GM18511 (cell line): Measurements from ENCODE around the gene NIFK.
"Not testable (repeated sequence)": the region's sequence is repeated elsewhere in the genome, so short reads cannot be mapped to it uniquely, and the experiment has no call there.

Source experiments
- ATAC-seq: cut with Tn5 transposase; IDR thresholded peaks from one replicate; pipeline ENCODE4 v1.9.1; 2021; ENCODE audit warnings: mild to moderate bottlenecking, moderate library complexity; ENCODE audit not compliant: unreplicated experiment

Gene NIFK

GRCh38 chr2:121697108-121697631 is 39.5 kb downstream of the NIFK start:
- ATAC-seq: no peak

DNA sequence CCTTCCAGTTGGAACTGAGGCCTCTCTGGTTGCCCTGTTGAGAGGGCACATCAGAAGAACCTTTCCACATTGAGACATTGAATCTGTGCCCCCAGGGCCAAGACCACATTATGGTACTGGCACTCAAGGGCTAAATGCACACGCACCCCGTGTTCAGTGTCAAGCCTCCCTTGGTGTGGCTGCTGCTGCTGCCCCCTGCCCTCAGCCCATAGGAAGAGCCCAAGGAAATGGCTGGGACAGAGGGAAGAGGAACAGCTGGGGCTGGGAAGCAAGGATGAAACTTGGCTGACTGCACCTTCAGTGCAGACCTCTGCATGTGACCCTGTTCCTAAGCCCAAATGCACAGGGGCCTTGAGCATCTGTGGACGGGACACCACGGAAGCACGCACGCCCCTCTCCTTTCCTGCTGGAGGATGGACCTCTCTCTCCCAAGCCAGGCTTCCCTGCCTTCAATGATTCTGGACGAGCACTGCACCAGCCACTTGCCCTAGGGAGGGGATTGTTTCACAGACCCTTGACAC is 40.2 kb downstream of the NIFK start:
- no peak for ATAC-seq

- no peak for ATAC-seq
Observed at GRCh38 chr2:121695171-121695451, 41.6 kb downstream of the NIFK start.

DNA sequence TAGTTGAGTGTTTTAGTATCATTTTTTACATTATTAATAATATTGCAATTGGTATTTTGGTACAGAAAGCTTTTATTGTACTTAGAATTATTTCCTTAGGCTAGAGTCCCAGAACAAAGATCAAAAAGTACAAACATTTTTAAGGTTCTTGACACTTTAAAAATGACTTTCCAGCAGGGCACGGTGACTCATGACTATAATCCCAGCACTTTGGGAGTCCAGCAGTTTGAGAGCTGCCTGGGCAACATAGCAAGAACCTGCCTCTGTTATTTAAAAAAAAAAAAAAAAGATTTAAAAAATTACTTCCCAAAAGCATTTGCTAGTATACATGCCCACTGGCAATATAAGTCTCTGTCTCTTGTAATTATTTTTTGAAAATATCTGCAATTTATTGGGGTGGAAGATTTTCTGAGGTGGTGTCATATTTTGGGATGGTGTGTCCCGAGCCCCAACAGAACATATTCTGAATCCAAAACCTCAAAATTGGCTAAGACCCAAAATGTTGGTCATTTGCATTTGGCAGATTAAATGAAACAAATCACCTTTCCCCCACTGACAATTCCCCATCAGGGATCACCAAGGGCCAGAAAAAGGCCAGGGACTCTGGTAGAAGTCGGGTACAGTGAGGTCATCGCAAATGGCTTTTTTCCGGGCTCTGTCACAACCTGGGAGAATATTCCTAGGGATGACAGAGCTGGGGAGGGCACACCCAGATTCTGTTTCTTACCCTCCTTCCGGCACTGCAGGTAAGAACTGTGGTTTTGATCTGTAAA is 42.1 kb downstream of the NIFK start:
- no peak for ATAC-seq

GRCh38 chr2:121690572-121690971 is 46.1 kb downstream of the NIFK start:
- ATAC-seq: not testable (repeated sequence)

GRCh38 chr2:121690095-121690494 is 46.6 kb downstream of the NIFK start:
- ATAC-seq: no peak

DNA sequence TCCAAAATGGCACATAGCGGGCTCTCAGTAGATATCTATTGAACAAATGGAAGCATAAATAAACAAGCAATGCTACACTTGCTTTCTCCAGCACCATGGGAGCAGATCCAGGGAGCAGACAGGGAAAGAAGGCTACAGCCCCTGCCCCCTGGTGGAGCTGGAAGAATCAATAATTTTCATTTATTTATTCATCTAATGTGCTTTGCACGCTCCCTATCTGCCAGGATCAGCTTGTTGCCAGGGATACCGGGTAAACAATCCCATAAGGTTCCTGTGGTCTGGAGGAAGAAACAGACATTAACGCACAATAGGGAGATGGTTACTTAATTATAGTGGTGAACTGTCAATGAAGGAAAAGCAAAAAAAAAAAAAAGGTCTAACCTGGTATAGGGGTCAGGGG is 47.3 kb downstream of the NIFK start:
- ATAC-seq: no peak

DNA sequence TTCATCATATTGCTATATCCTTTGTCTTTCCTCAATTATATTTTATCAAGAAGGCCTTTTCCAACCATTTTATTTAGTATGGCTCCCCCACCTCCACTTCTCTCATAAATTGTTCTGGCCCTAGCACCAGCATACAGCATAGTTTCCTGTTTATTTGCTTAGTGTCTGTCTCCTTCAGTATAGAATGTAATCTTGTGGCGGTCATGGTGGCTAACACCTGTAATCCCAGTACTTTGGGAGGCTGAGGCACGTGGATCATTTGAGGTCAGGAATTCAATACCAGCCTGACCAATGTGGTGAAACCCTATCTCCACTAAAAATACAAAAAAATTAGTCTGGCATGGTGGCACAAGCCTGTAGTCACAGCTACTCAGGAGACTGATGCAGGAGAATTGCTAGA is 47.9 kb downstream of the NIFK start:
- ATAC-seq: no peak

DNA sequence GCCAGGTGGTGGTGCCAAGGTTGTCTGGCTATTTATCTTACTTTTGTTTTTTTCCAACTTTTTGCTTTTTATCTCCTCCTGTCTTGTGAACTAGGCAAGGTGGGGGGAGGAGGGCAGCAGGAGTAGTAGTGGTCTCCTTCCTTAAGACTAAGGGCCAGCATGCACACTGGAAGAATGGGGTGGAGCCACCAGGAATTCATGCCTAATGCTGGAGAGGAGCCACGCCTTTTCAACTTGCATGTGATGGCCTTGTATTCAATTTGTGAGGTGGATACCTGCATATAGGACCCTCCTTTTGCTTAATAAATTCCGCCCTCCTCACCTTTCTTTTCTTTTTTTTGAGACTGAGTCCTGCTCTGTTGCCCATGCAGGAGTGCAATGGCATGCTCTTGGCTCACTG is 49.8 kb downstream of the NIFK start:
- no peak for ATAC-seq

DNA sequence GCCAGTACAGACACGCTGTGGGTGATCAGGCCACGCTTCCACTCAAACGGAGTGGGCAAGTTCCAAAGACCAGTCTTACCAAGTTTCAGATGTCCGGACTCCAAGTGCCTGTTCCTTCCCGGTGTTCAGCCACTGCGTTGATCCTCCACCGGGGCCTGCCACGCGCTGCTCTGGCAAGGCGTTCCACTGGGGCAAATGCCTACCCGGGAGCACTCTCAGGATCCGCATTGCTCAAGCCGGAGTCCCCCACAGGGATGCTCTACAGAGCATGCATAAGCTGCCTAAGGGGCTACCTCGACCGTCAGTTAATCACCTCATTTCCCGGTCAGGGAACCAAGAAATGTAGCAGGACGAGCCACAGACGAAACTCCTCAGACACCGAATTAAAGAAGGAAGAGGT is 50.5 kb downstream of the NIFK start:
- ATAC-seq: no peak

DNA sequence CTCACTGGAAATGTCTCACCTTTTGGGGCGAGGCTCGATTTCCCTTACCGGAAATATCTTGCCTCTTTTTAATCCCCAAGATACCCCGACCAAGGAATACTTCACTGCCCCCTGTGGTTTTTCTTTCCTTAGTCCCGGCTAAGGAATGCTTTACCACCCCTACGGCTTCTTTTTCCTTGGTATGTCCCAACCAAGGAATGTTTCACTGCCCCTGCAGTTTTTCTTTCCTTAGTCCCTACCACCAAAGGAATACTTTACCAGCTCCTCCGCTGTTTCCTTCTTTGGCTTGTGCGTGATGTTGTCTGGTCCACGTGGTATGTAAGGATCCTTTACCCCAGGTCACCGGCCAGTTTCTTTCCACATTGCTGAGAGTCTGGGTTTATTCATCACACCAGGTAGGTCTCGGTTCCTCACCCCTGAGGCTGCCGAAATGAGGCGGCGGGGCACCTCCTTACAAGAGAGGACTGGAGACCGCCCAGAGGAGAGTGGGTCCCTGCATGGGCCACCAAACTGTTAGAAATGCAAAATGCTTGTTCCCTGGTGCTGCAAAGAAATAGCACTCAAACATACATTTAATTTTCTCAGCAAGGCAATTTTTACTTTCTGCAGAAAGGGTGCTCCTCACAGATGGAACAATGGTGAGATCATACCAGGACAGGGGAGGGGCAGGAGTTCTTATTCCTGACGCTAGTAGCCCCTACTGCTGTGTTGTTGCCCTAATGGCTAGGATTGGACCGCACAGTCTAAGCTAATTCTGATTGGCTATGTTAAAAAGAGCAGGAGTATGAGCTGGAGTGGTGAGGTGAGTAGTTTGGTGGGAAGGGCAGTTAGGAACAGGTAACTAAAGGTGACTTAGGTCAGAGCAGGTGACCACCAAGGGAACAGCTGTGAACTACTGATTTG is 54.0 kb downstream of the NIFK start:
- no peak for ATAC-seq

- ATAC-seq: no peak
Observed at GRCh38 chr2:121677855-121678254, 58.8 kb downstream of the NIFK start.
